NCI-H69 (cell line): ENCODE data around the gene CLDN15.
"Not testable (repeated sequence)": the region's sequence is repeated elsewhere in the genome, so short reads cannot be mapped to it uniquely, and the experiment has no call there.

Experiments used
- DNase-seq: peaks from one replicate; lab custom pipeline; 2025; lab: John Stamatoyannopoulos, UW

CLDN15 gene

DNA sequence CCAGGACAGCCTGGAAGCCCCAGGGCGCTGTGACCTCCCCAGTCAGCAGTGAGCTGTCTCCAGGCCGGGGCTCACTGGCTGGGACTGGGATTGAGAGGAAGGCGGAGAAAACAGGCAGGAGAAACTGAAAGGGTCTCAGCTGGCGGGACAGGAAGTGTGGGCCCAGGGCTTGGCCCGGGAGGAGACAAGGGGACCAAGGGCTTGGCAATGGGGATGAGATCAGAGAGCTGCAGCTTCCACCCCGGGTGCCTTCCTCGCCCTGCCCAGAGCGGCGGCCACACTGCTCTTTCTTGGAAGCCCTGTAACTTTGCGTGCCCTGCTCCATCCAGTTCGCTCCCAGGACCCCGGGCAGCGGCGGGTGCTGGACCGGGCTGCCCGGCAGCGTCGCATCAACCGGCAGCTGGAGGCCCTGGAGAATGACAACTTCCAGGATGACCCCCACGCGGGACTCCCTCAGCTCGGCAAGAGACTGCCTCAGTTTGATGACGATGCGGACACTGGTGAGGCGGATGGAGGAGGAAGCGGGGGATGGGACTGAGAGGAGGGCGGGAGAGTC is 15.2 kb downstream of the CLDN15 start:
- no peak for DNase-seq

- no peak for DNase-seq
Measured at GRCh38 chr7:101220295-101220694, 17.3 kb downstream of the CLDN15 start.

DNA sequence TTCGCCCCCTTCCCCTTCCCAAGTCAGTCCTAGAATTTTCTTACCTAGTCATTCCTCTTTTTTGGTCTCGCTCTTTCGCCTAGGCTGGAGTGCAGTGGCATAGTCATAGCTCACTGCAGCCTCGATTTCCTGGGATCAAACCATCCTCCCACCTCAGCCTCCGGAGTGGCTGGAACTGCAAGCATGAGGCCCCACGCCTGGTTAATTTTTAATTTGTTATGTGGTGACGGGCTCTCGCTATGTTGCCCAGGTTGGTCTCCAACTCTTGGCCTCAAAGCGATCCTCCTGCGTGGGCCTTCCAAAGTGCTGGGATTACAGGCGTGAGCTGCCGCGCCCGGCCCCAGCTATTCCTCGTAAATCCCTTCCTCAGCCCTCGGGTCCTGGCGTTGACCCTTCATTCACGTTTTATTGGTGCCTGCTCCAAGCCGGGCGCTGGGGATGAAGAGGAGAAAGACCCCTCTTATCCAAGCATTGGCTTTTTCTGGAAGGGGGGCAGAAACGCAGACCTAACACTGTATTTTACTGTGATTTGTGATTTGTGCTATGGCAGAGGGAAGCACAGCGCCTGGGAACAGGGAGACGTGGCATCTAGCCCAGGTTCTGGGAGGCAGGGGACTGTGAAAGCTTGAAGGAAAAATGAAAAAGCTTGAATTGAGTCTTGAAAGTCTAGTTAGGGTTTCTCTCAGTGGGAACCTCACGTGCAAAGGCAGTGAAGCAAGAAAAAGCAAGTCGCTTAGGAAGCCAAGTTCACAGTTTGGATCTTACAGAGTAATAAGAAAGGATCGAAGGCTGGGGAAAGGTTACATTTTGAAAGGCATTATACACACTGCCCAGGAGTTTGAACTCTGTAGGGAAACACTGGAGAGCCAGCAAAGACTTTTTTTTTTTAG is 19.1 kb downstream of the CLDN15 start:
- peak; percentile 37 for DNase-seq

DNA sequence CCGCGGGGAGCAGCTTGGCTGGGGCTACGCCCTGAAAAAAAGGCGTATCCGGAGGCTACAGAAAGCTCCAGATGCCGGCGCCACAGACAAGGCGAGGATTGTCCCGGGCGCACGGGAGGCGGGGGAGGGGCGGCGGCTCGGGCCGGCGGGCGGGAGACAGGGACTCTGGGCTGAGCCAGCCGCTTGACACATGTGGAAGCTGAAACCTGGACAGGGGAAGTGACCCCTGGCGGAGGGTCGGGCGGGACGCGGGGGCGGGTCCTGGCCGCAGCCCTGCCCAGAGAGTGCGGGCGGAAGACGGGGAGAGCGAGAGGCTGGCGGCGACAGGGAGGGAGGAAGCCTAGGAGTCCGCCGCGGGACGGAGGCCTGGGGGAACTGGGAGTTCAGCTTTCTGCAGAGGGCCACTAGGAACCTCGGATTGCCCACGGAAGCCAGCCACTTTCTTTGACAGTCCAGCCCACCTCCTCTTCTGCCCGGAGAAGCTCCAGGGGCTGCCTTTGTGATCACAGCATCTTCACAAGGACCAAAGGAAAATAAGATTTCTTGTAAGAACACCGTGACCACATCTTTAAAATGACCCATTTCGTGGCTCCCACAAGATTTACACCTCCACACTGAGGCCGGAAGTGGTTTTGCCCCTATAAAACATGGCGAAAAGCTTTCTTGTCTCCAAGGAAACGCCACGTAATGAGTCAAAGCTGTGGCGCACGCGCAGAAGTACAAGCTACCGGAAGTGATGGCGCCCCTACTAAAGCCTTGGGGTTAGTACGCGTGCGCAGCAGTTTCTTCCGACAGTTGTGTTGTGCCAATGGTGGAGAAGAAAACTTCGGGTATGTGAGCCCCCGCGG is 20.0 kb downstream of the CLDN15 start, which contains the start of the genes PLOD3 and ZNHIT1:
PLOD3 (minus strand) TSS at position 194 of the 848 bp plus-strand sequence. CDS start 307 bp downstream, outside the sequence.
ZNHIT1 (plus strand) TSS at position 778 of the 848 bp plus-strand sequence; CDS start at position 809, 31 bp downstream.
- peak; percentile 99 for DNase-seq

- DNase-seq = no peak
Measured at GRCh38 chr7:101216860-101217387, 20.7 kb downstream of the CLDN15 start.

DNA sequence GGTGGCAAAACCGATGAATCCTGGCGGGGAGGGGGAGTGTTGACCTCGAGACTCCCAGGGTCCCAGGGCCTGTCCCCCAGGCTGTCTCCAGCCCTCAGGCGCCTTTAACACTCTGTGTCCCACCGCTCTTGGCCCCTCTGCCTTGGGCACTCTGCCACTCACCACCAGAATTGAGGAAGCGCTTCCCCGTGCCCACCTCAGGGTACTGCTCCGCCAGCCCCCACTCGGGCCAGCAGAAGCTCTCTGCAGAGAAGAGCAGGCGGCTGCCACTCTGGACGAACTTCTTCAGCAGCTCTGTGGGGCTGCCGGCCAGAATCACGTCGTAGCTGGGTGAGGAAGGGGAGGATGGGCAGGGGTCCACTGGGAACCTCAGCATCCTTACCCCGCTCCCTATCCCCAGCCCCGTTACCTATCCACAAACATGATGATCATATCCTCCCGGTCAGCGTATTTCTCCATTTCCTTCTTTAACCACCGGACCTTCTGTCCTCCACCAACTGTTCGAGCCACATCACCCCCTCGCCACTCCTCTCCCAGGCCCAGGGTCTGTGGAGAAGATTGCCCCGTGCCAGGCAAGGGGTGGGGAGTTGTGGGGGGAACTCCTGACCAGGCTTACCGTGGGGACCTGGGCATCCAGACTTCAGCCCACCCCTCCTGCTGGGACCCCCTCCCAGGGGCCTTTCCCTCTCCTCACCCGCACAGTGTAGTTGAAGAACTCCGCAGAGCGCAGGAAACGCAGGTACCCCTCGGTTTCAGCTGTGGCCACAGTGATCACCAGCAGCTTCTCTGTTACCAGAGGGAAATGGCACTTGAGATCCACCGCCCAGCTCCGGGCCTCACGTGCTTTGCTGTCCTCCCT is 21.4 kb downstream of the CLDN15 start:
- no peak for DNase-seq

GRCh38 chr7:101212014-101212413 is 25.6 kb downstream of the CLDN15 start:
- DNase-seq = no peak

DNA sequence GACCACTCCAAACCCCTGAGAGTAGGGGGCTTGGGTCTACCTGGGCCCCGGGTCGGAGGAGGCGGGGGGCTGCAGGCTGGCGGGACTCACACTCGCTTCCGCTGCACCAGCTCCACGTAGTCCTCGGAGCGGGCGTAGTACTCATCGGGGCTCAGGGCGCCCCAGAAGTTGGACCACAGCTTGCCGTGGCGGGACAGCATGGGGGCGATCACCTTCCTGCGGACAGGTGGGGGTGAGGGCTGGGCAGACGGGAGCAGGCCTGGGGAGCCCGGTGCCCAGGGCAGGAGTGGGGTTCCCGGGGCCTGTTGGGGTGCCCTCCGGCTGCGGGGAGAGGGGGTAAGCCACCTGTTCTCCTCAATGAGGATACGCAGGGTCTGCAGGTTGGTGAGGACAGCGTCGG is 26.1 kb downstream of the CLDN15 start:
- DNase-seq = no peak

- DNase-seq = no peak
Measured at GRCh38 chr7:101210143-101210542, 27.5 kb downstream of the CLDN15 start.

DNA sequence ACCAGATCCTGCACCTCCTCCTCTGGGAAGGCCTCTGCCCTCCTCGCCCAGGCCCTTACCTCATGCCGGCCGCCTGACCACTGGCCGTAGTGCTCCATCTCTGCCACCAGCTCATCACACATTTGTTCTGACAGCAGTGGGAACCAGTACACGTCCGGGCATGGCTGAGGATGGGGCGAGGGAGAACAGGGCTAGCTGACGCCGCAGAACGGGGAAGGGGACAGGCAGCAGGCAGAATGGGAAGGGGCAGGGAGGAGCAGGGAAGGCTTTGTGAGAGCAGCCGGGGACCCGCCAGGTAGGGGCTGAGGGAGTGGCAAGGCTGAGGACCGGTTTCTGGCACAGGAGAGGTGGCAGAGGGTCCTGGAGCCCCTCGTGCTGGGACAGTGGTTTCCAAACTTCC is 28.8 kb downstream of the CLDN15 start:
- DNase-seq = no peak

DNA sequence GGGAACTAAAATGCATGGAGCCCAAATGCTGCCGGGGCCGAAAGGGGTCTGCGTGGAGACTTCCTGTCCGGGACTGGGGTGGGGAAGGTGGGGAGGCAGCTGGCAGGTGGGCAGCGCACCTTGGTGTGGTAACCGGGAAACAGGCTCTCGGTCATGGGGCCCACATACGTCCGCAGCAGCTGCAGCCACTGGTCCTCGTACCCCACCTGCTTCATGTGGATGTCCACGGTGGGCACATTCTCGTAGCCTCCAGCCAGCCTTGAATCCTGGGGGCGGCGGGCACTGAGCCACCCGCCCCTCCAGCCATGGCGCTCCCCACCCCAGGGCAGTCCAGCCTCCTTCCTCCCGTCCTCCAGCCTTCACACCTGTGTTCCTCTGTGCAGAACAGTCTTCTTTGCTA is 30.1 kb downstream of the CLDN15 start:
- DNase-seq = no peak

GRCh38 chr7:101206665-101207042 is 30.9 kb downstream of the CLDN15 start:
- no peak for DNase-seq

- no peak for DNase-seq
Measured at GRCh38 chr7:101205901-101206664, 31.5 kb downstream of the CLDN15 start.

- not testable (repeated sequence) for DNase-seq
Measured at GRCh38 chr7:101203740-101204738, 33.6 kb downstream of the CLDN15 start.

GRCh38 chr7:101202603-101202918 is 35.0 kb downstream of the CLDN15 start:
- DNase-seq = no peak

DNA sequence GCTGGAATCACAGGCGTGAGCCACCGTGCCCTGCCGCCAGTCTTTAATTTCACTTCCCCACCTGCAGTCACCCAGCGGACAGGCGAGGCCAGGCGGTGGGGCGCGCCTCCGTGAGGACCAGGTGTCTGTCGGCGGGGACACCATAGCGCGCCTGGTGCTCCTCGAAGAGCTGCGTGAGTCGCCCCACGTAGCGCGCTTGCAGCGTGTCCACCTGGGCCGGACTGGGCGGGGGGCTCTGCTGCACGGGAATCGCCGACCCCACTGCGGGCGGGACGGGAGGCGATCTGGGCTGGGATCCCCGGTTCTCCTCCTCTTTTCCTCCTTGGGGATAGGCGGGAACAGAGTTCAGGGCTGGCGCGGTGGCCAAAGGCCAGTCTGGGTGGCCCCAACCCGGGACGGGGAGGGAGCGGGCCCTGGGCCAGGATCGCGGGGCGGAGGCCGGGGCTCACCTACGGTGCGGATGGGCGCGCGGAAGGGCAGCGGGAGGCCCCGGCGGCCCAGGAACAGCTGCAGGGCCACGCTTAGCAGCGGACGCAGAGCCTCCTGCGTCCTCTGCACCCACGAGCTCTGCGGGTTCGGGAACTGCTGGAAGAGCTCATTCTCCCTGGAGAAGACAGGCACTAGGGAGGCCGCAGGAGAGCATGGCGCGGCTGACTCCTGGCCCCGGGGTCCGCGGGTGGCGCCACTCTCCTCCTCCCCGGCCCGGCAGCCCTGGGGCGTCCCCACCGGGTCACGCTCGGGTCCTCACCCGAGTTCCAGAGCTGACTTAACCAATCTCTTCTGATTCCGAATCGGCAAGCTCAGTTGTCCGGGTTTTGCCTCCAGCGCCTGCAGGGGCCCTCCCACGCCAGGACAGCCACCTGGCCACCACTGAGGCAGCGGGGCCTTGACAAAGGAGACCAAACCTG is 35.7 kb downstream of the CLDN15 start:
- peak; percentile 62 for DNase-seq

GRCh38 chr7:101200862-101201599 is 36.6 kb downstream of the CLDN15 start, which contains the start of gene MOGAT3:
MOGAT3 (minus strand) TSS chr7:101201036; CDS start chr7:101200854, 182 bp downstream.
- no peak for DNase-seq
